Endothelial cell of umbilical vein (primary cell): ENCODE results near the gene KAZALD1. TPM values are rescaled to one million over a fixed set of nuclear protein-coding genes. Genes with fewer than 3 reads are reported as not detected.

Source experiments
- BruUV-seq: library from RNA; stranded (reverse); fragments of 400-500 nt; replicated peaks from 2 replicates; lab custom pipeline; 2021; lab: Mats Ljungman, UMichigan
- CTCF ChIA-PET: fragments of 300-600, 350-600 bp; sonication (Branson Sonifier 250); formaldehyde crosslinking; loops from one replicate; lab custom pipeline; 2021; ENCODE audit warnings: antibody characterized with exemption, inconsistent platforms; lab: Charles Lee
- POLR2A ChIA-PET: fragments of 300-600, 350-600 bp; sonication (Branson Sonifier 250); formaldehyde crosslinking; loops from one replicate; lab custom pipeline; 2021; ENCODE audit warnings: antibody characterized with exemption, inconsistent platforms; lab: Charles Lee
- DNase-seq: peaks from one replicate; pipeline ENCODE4 v3.0.0-alpha.2; 2011; ENCODE audit warnings: low read depth, low spot score
- FAIRE-seq: peaks from 2 replicates; lab custom pipeline; 2011; peaks lifted over from hg19 to GRCh38; lab: Jason Lieb, UNC
- H2AFZ ChIP-seq: 2 replicates; pipeline ENCODE4 v1.6.0; 2012; ENCODE audit warnings: low read depth, low read length, control low read depth, inconsistent platforms
- H3K27ac ChIP-seq: 2 replicates; pipeline ENCODE4 v1.5.1; 2011; ENCODE audit warnings: low read depth, mild to moderate bottlenecking, control low read depth, low read length, moderate library complexity; ENCODE audit not compliant: insufficient read depth
- H3K27me3 ChIP-seq, 2 experiments: 2 replicates each; pipeline versions ENCODE4 v1.6.0 to v1.6.1; 2011; ENCODE audit warnings: low read length in 2 of 2, mixed read lengths in 1 of 2; ENCODE audit not compliant: control insufficient read depth in 2 of 2, insufficient read depth in 2 of 2
- H3K36me3 ChIP-seq, 2 experiments: 2 replicates in 1 of 2; 3 replicates in 1 of 2; pipeline ENCODE4 v1.5.1; 2011; ENCODE audit warnings: low read length in 2 of 2, mild to moderate bottlenecking in 1 of 2, moderate library complexity in 1 of 2; ENCODE audit not compliant: control insufficient read depth in 2 of 2, insufficient read depth in 2 of 2; ENCODE audit errors: extremely low read depth in 1 of 2
- H3K4me1 ChIP-seq: 3 replicates; pipeline ENCODE4 v1.5.1; 2011; ENCODE audit warnings: mild to moderate bottlenecking, low read length; ENCODE audit not compliant: control insufficient read depth, insufficient read depth; ENCODE audit errors: extremely low read depth
- H3K4me2 ChIP-seq: 2 replicates; pipeline ENCODE4 v1.6.1; 2011; ENCODE audit warnings: low read length, control low read depth, mixed read lengths; ENCODE audit not compliant: insufficient read depth
- H3K4me3 ChIP-seq, 3 experiments: fragments of 200-600 bp in 1 of 3; sonication (generic), shearing (Covaris generic) in 1 of 3; replicated peaks in 1 of 3; 2 replicates each; pipeline ENCODE4 v1.5.1; 2011 to 2016; ENCODE audit warnings: control low read depth in 3 of 3, low read length in 3 of 3, mild to moderate bottlenecking in 2 of 3, inconsistent platforms in 1 of 3, low read depth in 1 of 3, moderate library complexity in 1 of 3; ENCODE audit not compliant: insufficient read depth in 1 of 3
- H3K79me2 ChIP-seq: 2 replicates; pipeline ENCODE4 v1.6.0; 2012; ENCODE audit warnings: low read length, inconsistent platforms; ENCODE audit not compliant: control insufficient read depth, insufficient read depth
- H3K9ac ChIP-seq: replicated peaks from 2 replicates; pipeline ENCODE3; 2011; ENCODE audit warnings: low read length, control low read depth; ENCODE audit not compliant: insufficient read depth; ENCODE audit errors: extremely low read depth
- H3K9me1 ChIP-seq: replicated peaks from 3 replicates; pipeline ENCODE4 v1.6.0; 2011; ENCODE audit warnings: mild to moderate bottlenecking, low read length; ENCODE audit not compliant: control insufficient read depth, insufficient read depth; ENCODE audit errors: extremely low read depth
- H3K9me3 ChIP-seq: replicated peaks from 2 replicates; pipeline ENCODE4 v1.5.1; 2012; ENCODE audit warnings: low read length, inconsistent platforms; ENCODE audit not compliant: control insufficient read depth, insufficient read depth
- H4K20me1 ChIP-seq: replicated peaks from 2 replicates; pipeline ENCODE3; 2011; ENCODE audit warnings: mild to moderate bottlenecking, low read length; ENCODE audit not compliant: control insufficient read depth, insufficient read depth; ENCODE audit errors: extremely low read depth
- EZH2 ChIP-seq: IDR thresholded peaks from 2 replicates; pipeline ENCODE4 v1.6.1; 2012; ENCODE audit warnings: borderline replicate concordance, low read depth, mild to moderate bottlenecking, moderate library complexity, low read length, inconsistent platforms; ENCODE audit not compliant: severe bottlenecking
- FOS ChIP-seq: IDR thresholded peaks from 2 replicates; pipeline ENCODE4 v1.6.1; 2011; ENCODE audit warnings: mild to moderate bottlenecking, low read length, moderate library complexity, borderline replicate concordance; ENCODE audit not compliant: insufficient read depth
- GATA2 ChIP-seq: IDR thresholded peaks from 2 replicates; pipeline ENCODE4 v1.7.0; 2011; ENCODE audit warnings: low read depth, mild to moderate bottlenecking, moderate library complexity, mixed read lengths, low read length; ENCODE audit not compliant: insufficient read length, insufficient read depth
- JUN ChIP-seq: IDR thresholded peaks from 2 replicates; pipeline ENCODE4 v1.6.1; 2011; ENCODE audit warnings: borderline replicate concordance, low read depth; ENCODE audit not compliant: insufficient read length, insufficient read depth
- MYC ChIP-seq: IDR thresholded peaks from one replicate; pipeline ENCODE4 v1.6.1; 2011; ENCODE audit warnings: mild to moderate bottlenecking, low read depth, low read length
- POLR2A ChIP-seq: IDR thresholded peaks from 2 replicates; pipeline ENCODE4 v1.6.1; 2012; ENCODE audit warnings: low read depth, mild to moderate bottlenecking, control low read depth, low read length
- POLR2AphosphoS5 ChIP-seq: IDR thresholded peaks from 2 replicates; pipeline ENCODE4 v1.6.1; 2012; ENCODE audit warnings: low read depth, mild to moderate bottlenecking, control low read depth, low read length, moderate library complexity; ENCODE audit not compliant: insufficient read depth
- dilution Hi-C: fragments of 300-500 bp; cut with MboI; formaldehyde crosslinking; loops from one replicate; pipeline ENCODE4 v1.15.0; 2019; ENCODE audit warnings: low sequenced_read_pairs; ENCODE audit not compliant: extremely low pct_ligation_motif_present
- intact Hi-C: fragments of 100-400 bp; cut with micrococcal nuclease; formaldehyde crosslinking; loops from one replicate; pipeline ENCODE4 v1.10.0; 2022
- polyA plus RNA-seq, 4 experiments: library from polyadenylated mRNA; depleted of rRNA in 3 of 4; stranded (reverse) in 3 of 4; unstranded in 1 of 4; fragments of >200 nt; gene quantifications; 2 replicates each; pipeline versions ENCODE4 v1.2.1 to v1.2.3, GENCODE V29; 2011 to 2012; ENCODE audit warnings: missing spikeins in 1 of 4
- total RNA-seq: library from RNA; stranded (reverse); gene quantifications from 2 replicates; pipeline ENCODE4 v1.2.3, GENCODE V29; 2021
- TF ChIP-seq, protein P1 (sequence below), 2 donors: IDR thresholded peaks; 1 replicate in 1 of 2; 2 replicates in 1 of 2; pipeline ENCODE4 v1.5.1; 2011; ENCODE audit warnings: low read length in 2 of 2, mild to moderate bottlenecking in 2 of 2, moderate library complexity in 2 of 2, control low read depth in 1 of 2, inconsistent platforms in 1 of 2, low read depth in 1 of 2; ENCODE audit not compliant: insufficient read depth in 1 of 2; ENCODE audit errors: extremely low read depth in 1 of 2
- TF ChIP-seq, protein P2 (sequence below): IDR thresholded peaks from 2 replicates; pipeline ENCODE4 v1.6.1; 2011; ENCODE audit not compliant: insufficient read depth, insufficient read length

The KAZALD1 gene
- total and polyA plus RNA-seq, 2 donors (not counting 3 experiments of a cell fraction or from before 2014, with no cell fraction given), result 3.0 to 3.3 TPM

DNA sequence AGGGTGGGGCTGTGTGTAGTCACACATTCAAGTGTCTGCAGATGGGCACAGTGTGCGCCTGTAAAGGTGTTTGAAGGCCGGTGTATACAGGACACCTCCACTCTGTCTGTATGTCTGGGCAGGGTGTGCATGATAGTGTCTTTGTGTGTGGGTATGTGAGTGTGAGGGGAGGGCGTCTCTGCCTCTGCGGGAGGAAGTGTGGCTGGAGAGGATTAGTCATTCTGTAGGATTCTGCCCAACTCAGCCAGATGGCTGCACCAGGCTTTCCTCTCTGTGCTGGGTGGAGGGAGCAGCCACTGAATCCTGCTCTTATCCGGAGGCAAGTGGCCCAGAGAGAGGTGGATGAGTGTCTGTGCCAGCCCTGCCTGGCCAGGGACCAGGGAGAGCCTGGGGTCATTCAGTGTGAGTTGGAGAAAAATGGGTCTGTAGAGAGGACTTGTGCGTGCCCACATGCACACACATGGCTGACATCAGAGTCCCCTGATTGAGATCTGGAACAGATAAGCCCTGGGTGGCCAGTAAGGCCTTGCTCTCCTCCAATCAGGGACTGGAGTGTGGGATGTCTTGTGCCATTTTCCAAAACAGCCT lies 29.1 kb upstream of the KAZALD1 start:
- Histone ChIP-seq H2AFZ (peak overlapping the region; percentile 94), H3K36me3 (peaks cover 15 to 25% of the 10 kb centered on the region in 2 experiments), H3K9ac (peak overlapping the region; percentile 90), H4K20me1 (no peaks in the 10 kb centered on the region), H3K9me3 (no peaks in the 10 kb centered on the region), H3K27ac (peak overlapping the region; percentile 91), H3K4me2 (peak overlapping the region; percentile 66), H3K9me1 (no peaks in the 10 kb centered on the region), H3K4me1 (peaks cover 16% of the 10 kb centered on the region), H3K79me2 (peaks cover 11% of the 10 kb centered on the region), H3K4me3 (peak overlapping the region; percentile 48 to 77 (median 71)), H3K27me3 (peaks cover 0 to 9% of the 10 kb centered on the region in 2 experiments)
- DNase-seq (peak; percentile 94), FAIRE-seq (peak; percentile 98)
- dilution Hi-C loops (no loop called here), intact Hi-C loops (loop anchor here (1.0 to 5.0 kb wide), 4 partner anchors 9 to 35 kb away; no protein-coding TSS in a partner anchor)
- TSS peak; percentile 40 for BruUV-seq
- ChIA-PET POLR2A (no interaction called here), CTCF (interaction anchor here (1.0 to 6.3 kb wide), 11 partner anchors 8 to 109 kb away, joined by 3 to 74 read pairs (median 7); partner anchors contain the start of gene KAZALD1)
- TF ChIP-seq POLR2AphosphoS5 (peak; percentile 85), JUN (peak; percentile 68), EZH2 (no peak), FOS (peak; percentile 70), POLR2A (peak; percentile 78), GATA2 (peak; percentile 93), MYC (peak; percentile 40)
- TF ChIP-seq, protein P1, sequence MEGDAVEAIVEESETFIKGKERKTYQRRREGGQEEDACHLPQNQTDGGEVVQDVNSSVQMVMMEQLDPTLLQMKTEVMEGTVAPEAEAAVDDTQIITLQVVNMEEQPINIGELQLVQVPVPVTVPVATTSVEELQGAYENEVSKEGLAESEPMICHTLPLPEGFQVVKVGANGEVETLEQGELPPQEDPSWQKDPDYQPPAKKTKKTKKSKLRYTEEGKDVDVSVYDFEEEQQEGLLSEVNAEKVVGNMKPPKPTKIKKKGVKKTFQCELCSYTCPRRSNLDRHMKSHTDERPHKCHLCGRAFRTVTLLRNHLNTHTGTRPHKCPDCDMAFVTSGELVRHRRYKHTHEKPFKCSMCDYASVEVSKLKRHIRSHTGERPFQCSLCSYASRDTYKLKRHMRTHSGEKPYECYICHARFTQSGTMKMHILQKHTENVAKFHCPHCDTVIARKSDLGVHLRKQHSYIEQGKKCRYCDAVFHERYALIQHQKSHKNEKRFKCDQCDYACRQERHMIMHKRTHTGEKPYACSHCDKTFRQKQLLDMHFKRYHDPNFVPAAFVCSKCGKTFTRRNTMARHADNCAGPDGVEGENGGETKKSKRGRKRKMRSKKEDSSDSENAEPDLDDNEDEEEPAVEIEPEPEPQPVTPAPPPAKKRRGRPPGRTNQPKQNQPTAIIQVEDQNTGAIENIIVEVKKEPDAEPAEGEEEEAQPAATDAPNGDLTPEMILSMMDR (IDR thresholded peaks at IDR 0.05; ENCODE audit: extremely low read depth in 1 of 2, insufficient read depth in 1 of 2, low read depth in 1 of 2, low read length in 2 of 2), result no peak
- TF ChIP-seq, protein P2, sequence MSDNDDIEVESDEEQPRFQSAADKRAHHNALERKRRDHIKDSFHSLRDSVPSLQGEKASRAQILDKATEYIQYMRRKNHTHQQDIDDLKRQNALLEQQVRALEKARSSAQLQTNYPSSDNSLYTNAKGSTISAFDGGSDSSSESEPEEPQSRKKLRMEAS, result no peak
